Measurements from ENCODE around the gene IGSF21. TPM values are rescaled to one million over a fixed set of nuclear protein-coding genes. Genes with fewer than 3 reads are reported as not detected.

IGSF21 gene
- total and polyA plus RNA-seq, 2 experiments from 2014 or later: not detected

GRCh38 chr1:18340158-18340764 is 232.7 kb downstream of the IGSF21 start:
- Histone ChIP-seq H4K20me1 (ENCODE audit: insufficient read depth, poor library complexity, severe bottlenecking) (no peaks in the 10 kb centered on the region), H3K36me3 (replicated peaks; ENCODE audit: insufficient read depth, low read depth) (no peaks in the 10 kb centered on the region), H2AFZ (no peak overlapping the region), H3K9me2 (replicated peaks; ENCODE audit: insufficient read depth) (no peaks in the 10 kb centered on the region), H3K4me3 (no peak overlapping the region), H3K4me2 (no peak overlapping the region), H3K27ac (no peak overlapping the region), H3K79me2 (no peaks in the 10 kb centered on the region), H3K9me3 (ENCODE audit: low read depth) (no peaks in the 10 kb centered on the region), H3K4me1 (ENCODE audit: insufficient read depth) (no peaks in the 10 kb centered on the region), H3K27me3 (peaks cover 5% of the 10 kb centered on the region)
- WGBS (ENCODE audit: low lambda C conversion rate, missing lambda C conversion rate): 91% methylated on average over 2 of the region's 2 CpGs
- no peak for DNase-seq (ENCODE audit: low spot score)
- TF ChIP-seq CTCF (IDR thresholded peaks at IDR 0.05; ENCODE audit: poor library complexity) (no peak), EZH2 (IDR thresholded peaks at IDR 0.05; ENCODE audit: borderline replicate concordance) (no peak), EZH2phosphoT487 (IDR thresholded peaks at IDR 0.05; ENCODE audit: low read depth, severe bottlenecking, unreplicated experiment) (no peak)

DNA sequence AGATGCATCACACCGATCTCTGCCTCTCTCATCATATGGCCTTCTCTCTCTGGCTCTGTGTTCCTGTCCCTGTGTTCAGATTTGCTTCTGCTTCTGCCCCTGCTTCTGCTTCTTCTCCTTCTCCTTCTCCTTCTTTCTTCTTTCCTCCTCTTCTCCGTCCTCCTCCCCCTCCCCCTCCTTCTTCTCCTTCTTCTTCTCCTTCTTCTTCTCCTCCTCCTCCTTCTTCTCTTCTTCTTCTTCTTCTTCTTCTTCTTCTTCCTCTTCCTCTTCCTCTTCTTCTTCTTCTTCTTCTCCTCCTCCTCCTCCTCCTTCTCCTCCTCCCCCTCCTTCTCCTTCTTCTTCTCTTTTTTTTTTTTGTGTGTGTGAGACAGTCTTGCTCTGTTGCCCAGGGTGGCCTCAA is 233.2 kb downstream of the IGSF21 start:
- Histone ChIP-seq H3K79me2 (no peaks in the 10 kb centered on the region), H2AFZ (no peak overlapping the region), H3K27me3 (peaks cover 5% of the 10 kb centered on the region), H4K20me1 (ENCODE audit: insufficient read depth, poor library complexity, severe bottlenecking) (no peaks in the 10 kb centered on the region), H3K27ac (no peak overlapping the region), H3K4me2 (no peak overlapping the region), H3K4me1 (ENCODE audit: insufficient read depth) (no peaks in the 10 kb centered on the region), H3K9me2 (replicated peaks; ENCODE audit: insufficient read depth) (no peaks in the 10 kb centered on the region), H3K36me3 (replicated peaks; ENCODE audit: insufficient read depth, low read depth) (no peaks in the 10 kb centered on the region), H3K4me3 (no peak overlapping the region), H3K9me3 (ENCODE audit: low read depth) (no peaks in the 10 kb centered on the region)
- no peak for DNase-seq (ENCODE audit: low spot score)
- no peak for TF ChIP-seq EZH2phosphoT487 (IDR thresholded peaks at IDR 0.05; ENCODE audit: low read depth, severe bottlenecking, unreplicated experiment)
- no peak for TF ChIP-seq CTCF (IDR thresholded peaks at IDR 0.05; ENCODE audit: poor library complexity)
- TF ChIP-seq EZH2 (IDR thresholded peaks at IDR 0.05; ENCODE audit: borderline replicate concordance): no peak
- 88% methylated on average over 2 of the region's 2 CpGs for WGBS (ENCODE audit: low lambda C conversion rate, missing lambda C conversion rate)

DNA sequence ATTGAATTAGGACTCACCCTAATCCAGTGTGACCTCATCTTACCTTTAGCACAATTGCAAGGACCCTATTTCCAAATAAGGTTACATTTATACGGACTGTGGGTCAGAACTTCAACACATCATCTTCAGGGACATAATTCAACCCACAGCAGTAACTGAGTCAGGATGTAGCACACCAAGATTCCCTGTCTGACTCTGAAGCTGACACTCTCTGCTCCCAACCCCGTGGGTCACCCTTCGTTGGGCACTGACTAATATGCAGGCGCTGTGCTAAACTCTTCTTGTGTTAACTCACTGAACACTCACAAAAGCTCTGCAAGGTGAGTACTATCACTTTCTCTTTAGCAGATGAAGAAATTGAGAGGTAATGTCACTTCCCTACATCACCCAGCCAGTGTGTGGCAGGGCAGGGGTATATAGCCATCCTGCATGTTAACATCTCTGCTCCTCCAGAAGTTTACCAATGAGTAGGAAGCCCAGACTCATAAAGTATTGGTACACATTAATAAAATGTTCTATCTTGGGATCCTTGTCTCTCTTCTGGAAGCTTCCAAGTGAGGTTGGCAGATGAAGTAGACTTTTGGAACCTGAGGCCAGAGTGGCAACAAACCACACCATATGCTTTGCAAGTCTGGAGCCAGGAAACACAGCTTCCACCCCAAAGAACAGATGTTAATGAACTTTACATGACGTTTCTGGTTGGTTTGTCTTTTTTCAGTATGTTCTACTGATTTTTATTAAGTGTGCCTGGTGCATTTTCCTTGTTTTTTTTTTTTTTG is 233.9 kb downstream of the IGSF21 start:
- H3K9me3 ChIP-seq (ENCODE audit: low read depth): no peaks in the 10 kb centered on the region
- no peak overlapping the region for H3K27ac ChIP-seq
- peaks cover 5% of the 10 kb centered on the region for H3K27me3 ChIP-seq
- DNase-seq (ENCODE audit: low spot score): no peak
- H3K9me2 ChIP-seq (replicated peaks; ENCODE audit: insufficient read depth): no peaks in the 10 kb centered on the region
- no peaks in the 10 kb centered on the region for H3K4me1 ChIP-seq (ENCODE audit: insufficient read depth)
- no peaks in the 10 kb centered on the region for H3K36me3 ChIP-seq (replicated peaks; ENCODE audit: insufficient read depth, low read depth)
- H4K20me1 ChIP-seq (ENCODE audit: insufficient read depth, poor library complexity, severe bottlenecking): no peaks in the 10 kb centered on the region
- H2AFZ ChIP-seq: no peak overlapping the region
- no peaks in the 10 kb centered on the region for H3K79me2 ChIP-seq
- no peak overlapping the region for H3K4me2 ChIP-seq
- 82% methylated on average over 5 of the region's 5 CpGs for WGBS (ENCODE audit: low lambda C conversion rate, missing lambda C conversion rate)
- no peak for TF ChIP-seq CTCF (IDR thresholded peaks at IDR 0.05; ENCODE audit: poor library complexity)
- no peak for TF ChIP-seq EZH2 (IDR thresholded peaks at IDR 0.05; ENCODE audit: borderline replicate concordance)
- no peak for TF ChIP-seq EZH2phosphoT487 (IDR thresholded peaks at IDR 0.05; ENCODE audit: low read depth, severe bottlenecking, unreplicated experiment)
- H3K4me3 ChIP-seq: no peak overlapping the region
